ENCODE results near the gene BARX2. TPM values are rescaled to one million over a fixed set of nuclear protein-coding genes. Genes with fewer than 3 reads are reported as not detected.

The BARX2 gene
- total RNA-seq, 1 donor from 2014 or later, result 2.4 TPM

- peaks cover 24% of the 10 kb centered on the region for H3K4me1 Mint-ChIP-seq (ENCODE audit: low read depth)
- H3K27me3 Mint-ChIP-seq, result peaks cover 88% of the 10 kb centered on the region
- no peaks in the 10 kb centered on the region for H3K36me3 Mint-ChIP-seq (ENCODE audit: insufficient read depth)
- no peak for DNase-seq (ENCODE audit: low spot score, unreplicated experiment)
- H3K27ac Mint-ChIP-seq, result no peak overlapping the region
- H3K4me3 Mint-ChIP-seq (ENCODE audit: low read depth), result peak overlapping the region; percentile 73
- TF ChIP-seq CTCF (IDR thresholded peaks at IDR 0.05; ENCODE audit: unreplicated experiment), result peak; percentile 30
- no peaks in the 10 kb centered on the region for H3K9me3 Mint-ChIP-seq (ENCODE audit: low read depth)
These were observed 1.3 kb upstream of the BARX2 start for GRCh38 chr11:129374081-129374992.

DNA sequence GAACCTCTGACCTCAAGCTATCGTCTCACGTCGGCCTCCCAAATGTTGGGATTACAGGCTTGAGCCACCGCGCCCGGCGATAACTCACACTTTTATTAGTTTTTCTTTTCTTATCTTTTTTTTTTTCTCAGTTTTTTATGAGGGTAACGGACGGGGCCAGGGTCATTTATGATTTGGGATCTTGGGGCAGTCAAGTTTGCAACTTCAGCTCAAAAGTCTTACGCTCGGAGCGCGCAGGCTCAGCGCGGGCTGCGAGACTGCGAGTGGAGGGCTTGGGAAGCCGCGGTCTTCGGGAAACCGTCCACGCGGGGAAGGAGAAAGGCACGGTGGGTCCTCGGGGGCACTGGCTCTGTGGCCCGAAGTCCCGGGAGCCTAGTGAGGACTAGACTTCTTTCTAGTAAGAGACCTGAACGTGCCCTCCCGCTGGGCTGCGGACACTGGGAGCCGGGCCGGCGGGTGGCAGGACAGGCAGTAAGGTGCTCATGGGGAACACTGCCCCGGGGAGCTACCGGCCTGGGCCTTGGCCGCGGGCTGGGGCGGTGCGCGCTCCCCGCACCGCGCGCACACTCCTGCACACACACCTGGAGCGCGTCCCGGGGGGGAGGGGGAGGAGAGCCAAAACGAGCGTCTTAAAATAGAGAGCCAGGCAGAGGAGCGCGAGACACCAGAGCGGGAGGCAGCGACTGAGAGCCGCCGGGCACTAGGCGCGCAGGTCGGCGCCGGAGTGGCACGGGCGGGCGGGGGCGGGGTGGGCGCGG is 476 bp upstream of the BARX2 start:
- H3K27me3 Mint-ChIP-seq, result peaks cover 89% of the 10 kb centered on the region
- peak overlapping the region; percentile 73 for H3K4me3 Mint-ChIP-seq (ENCODE audit: low read depth)
- no peak for TF ChIP-seq CTCF (IDR thresholded peaks at IDR 0.05; ENCODE audit: unreplicated experiment)
- peaks cover 17% of the 10 kb centered on the region for H3K4me1 Mint-ChIP-seq (ENCODE audit: low read depth)
- no peaks in the 10 kb centered on the region for H3K9me3 Mint-ChIP-seq (ENCODE audit: low read depth)
- H3K36me3 Mint-ChIP-seq (ENCODE audit: insufficient read depth), result no peaks in the 10 kb centered on the region
- DNase-seq (ENCODE audit: low spot score, unreplicated experiment), result peak; percentile 31
- peak overlapping the region; percentile 91 for H3K27ac Mint-ChIP-seq

DNA sequence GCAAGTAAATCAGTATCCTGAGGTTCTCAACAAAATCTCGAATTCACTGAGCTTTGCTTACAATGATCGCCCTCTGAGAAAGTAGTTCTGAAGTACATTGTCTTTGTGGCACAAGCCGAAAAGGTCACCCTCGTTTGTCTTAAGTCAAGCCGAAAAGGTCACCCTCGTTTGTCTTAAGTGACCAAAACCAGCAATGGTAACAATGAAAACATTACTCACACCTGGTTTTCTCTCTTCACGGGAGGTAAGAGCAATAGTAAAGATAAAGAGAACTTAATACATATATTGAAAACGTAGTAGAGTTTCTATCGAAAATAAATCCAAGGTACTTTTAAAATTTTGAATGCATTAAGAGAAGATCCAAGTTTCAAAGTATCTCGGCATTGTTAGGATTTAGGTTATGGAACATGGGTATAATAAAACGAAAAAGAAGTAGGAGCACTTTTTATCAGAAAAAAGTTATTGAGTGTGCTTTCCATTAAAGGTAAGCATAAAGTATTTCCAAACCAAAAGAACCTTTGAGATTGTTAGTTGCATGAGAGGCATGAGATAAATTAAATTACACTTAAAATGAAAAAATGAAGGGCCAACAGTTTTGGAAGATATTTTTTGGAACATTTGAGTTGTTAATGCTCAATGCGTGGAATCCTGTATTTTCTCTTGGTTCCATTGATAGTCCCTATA is 1.2 kb downstream of the BARX2 start:
- peaks cover 17% of the 10 kb centered on the region for H3K4me1 Mint-ChIP-seq (ENCODE audit: low read depth)
- TF ChIP-seq CTCF (IDR thresholded peaks at IDR 0.05; ENCODE audit: unreplicated experiment), result no peak
- DNase-seq (ENCODE audit: low spot score, unreplicated experiment), result no peak
- peaks cover 84% of the 10 kb centered on the region for H3K27me3 Mint-ChIP-seq
- H3K4me3 Mint-ChIP-seq (ENCODE audit: low read depth), result peak overlapping the region; percentile 75
- H3K36me3 Mint-ChIP-seq (ENCODE audit: insufficient read depth), result no peaks in the 10 kb centered on the region
- H3K9me3 Mint-ChIP-seq (ENCODE audit: low read depth), result no peaks in the 10 kb centered on the region
- no peak overlapping the region for H3K27ac Mint-ChIP-seq

DNA sequence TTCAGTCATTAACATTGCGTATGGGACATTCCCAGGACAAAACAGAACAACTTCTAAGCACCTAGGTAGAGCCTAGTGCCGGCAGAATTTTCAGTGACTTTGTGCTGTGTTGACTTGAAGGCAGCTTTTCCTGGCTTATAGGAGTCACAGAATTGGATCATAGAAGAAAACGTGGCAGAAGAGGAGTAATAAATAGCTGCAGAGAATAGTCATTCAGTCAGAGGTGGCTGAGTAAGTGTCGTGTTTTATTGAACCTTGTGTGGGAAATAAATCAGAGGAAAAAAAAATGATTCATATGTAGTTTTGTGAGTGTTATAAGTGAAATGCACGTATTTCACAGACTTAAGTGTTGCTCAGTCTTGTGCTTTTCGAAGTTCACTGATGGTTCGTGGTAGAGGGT is 2.1 kb downstream of the BARX2 start:
- peak overlapping the region; percentile 8 for H3K4me3 Mint-ChIP-seq (ENCODE audit: low read depth)
- no peak for TF ChIP-seq CTCF (IDR thresholded peaks at IDR 0.05; ENCODE audit: unreplicated experiment)
- DNase-seq (ENCODE audit: low spot score, unreplicated experiment), result no peak
- no peaks in the 10 kb centered on the region for H3K36me3 Mint-ChIP-seq (ENCODE audit: insufficient read depth)
- peaks cover 79% of the 10 kb centered on the region for H3K27me3 Mint-ChIP-seq
- H3K9me3 Mint-ChIP-seq (ENCODE audit: low read depth), result no peaks in the 10 kb centered on the region
- no peak overlapping the region for H3K27ac Mint-ChIP-seq
- peaks cover 15% of the 10 kb centered on the region for H3K4me1 Mint-ChIP-seq (ENCODE audit: low read depth)

DNA sequence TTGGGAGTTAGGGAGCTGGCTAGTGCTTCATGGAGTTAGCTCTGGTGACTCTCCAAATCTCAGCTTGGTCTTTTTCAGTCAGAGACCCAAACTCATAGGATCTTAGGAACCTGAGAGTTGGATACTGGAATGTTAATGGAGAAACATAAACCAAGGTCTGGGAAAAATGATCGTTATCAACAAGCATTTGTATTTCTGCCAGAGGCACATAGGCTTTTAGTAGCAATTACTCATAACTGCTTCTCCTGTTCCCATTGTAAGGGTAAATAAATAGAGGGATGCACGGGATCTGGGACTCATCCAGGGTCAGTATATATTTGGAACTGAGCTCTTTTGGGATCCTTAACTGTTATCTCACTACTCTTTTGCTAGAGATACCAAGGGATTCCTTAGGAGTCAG is 4.8 kb downstream of the BARX2 start:
- Mint-ChIP-seq H3K4me3 (ENCODE audit: low read depth) (no peak overlapping the region), H3K36me3 (ENCODE audit: insufficient read depth) (no peaks in the 10 kb centered on the region), H3K27ac (no peak overlapping the region), H3K27me3 (peaks cover 70% of the 10 kb centered on the region), H3K4me1 (ENCODE audit: low read depth) (peaks cover 6% of the 10 kb centered on the region), H3K9me3 (ENCODE audit: low read depth) (no peaks in the 10 kb centered on the region)
- TF ChIP-seq CTCF (IDR thresholded peaks at IDR 0.05; ENCODE audit: unreplicated experiment), result no peak
- DNase-seq (ENCODE audit: low spot score, unreplicated experiment), result no peak

Measured in progenitor cell of endocrine pancreas (in vitro differentiated cells).